CD4-positive, alpha-beta T cell (primary cell): Measurements from ENCODE around the gene BCL11B. TPM values are rescaled to one million over a fixed set of nuclear protein-coding genes. Genes with fewer than 3 reads are reported as not detected.

Source experiments
- ATAC-seq: fragments of 200-7000 bp; cut with Tn5 transposase; one replicate; pipeline ENCODE4 v1.10.0; 2022; ENCODE audit warnings: mild to moderate bottlenecking; ENCODE audit not compliant: poor library complexity
- CTCF ChIA-PET: fragments of 350-600 bp; sonication (Branson Sonifier 250); formaldehyde crosslinking; loops from one replicate; lab custom pipeline; 2021; ENCODE audit warnings: antibody characterized with exemption, inconsistent platforms; lab: Charles Lee
- POLR2A ChIA-PET: fragments of 350-600 bp; sonication (Branson Sonifier 250); formaldehyde crosslinking; loops from one replicate; lab custom pipeline; 2021; ENCODE audit warnings: antibody characterized with exemption, inconsistent platforms; lab: Charles Lee
- DNase-seq, 14 experiments: peaks; one replicate each; pipeline ENCODE4 v3.0.0-alpha.2; 2013 to 2020; ENCODE audit warnings: mixed read lengths in 2 of 14
- H3K27ac ChIP-seq, 2 donors: one replicate each; pipeline versions ENCODE4 v1.5.1 to v1.7.0; 2013; ENCODE audit warnings: low read length in 2 of 2, low read depth in 1 of 2, mild to moderate bottlenecking in 1 of 2
- H3K27me3 ChIP-seq, 2 experiments: 1 replicate in 1 of 2; 2 replicates in 1 of 2; pipeline versions ENCODE4 v1.6.1 to v1.7.0; 2013; ENCODE audit warnings: low read length in 2 of 2, control low read depth in 1 of 2, mild to moderate bottlenecking in 1 of 2, moderate library complexity in 1 of 2; ENCODE audit not compliant: insufficient read depth in 2 of 2, control insufficient read depth in 1 of 2
- H3K36me3 ChIP-seq: one replicate; pipeline ENCODE4 v1.6.1; 2013; ENCODE audit warnings: low read length, control low read depth; ENCODE audit not compliant: insufficient read depth
- H3K4me1 ChIP-seq: one replicate; pipeline ENCODE4 v1.6.1; 2013; ENCODE audit warnings: low read length, control low read depth; ENCODE audit not compliant: insufficient read depth
- H3K4me3 ChIP-seq: one replicate; pipeline ENCODE4 v1.5.1; 2013; ENCODE audit warnings: mild to moderate bottlenecking, low read length, moderate library complexity
- H3K9me3 ChIP-seq, 2 experiments: 1 replicate in 1 of 2; 2 replicates in 1 of 2; pipeline versions ENCODE4 v1.6.1 to v1.7.0; 2013; ENCODE audit warnings: low read length in 2 of 2, mild to moderate bottlenecking in 2 of 2, control low read depth in 1 of 2, moderate library complexity in 1 of 2; ENCODE audit not compliant: control insufficient read depth in 1 of 2, insufficient read depth in 1 of 2
- H3K27ac Mint-ChIP-seq: one replicate; pipeline ENCODE4 v1.8.0; 2020; ENCODE audit warnings: mixed read lengths
- H3K27me3 Mint-ChIP-seq: one replicate; pipeline ENCODE4 v1.8.0; 2021; ENCODE audit warnings: mixed read lengths
- H3K36me3 Mint-ChIP-seq: one replicate; pipeline ENCODE4 v1.8.0; 2021; ENCODE audit warnings: low read depth, mixed read lengths
- H3K4me1 Mint-ChIP-seq: one replicate; pipeline ENCODE4 v1.8.0; 2021; ENCODE audit warnings: low read depth, mixed read lengths
- H3K4me3 Mint-ChIP-seq: one replicate; pipeline ENCODE4 v1.8.0; 2020; ENCODE audit warnings: mild to moderate bottlenecking, mixed read lengths
- H3K9me3 Mint-ChIP-seq: one replicate; pipeline ENCODE4 v1.8.0; 2020; ENCODE audit warnings: mixed read lengths
- CTCF ChIP-seq: fragments of 200-600 bp; IDR thresholded peaks from one replicate; pipeline ENCODE4 v1.8.0; 2022; ENCODE audit warnings: antibody characterized with exemption, mild to moderate bottlenecking
- intact Hi-C, 2 experiments: fragments of 100-400 bp; cut with DNase I in 1 of 2; cut with micrococcal nuclease in 1 of 2; formaldehyde crosslinking; loops; one replicate each; pipeline versions ENCODE4 v1.15.1 to v1.9.0; 2023 to 2025; cut with DNase I, micrococcal nuclease
- total RNA-seq, 174 experiments: library from RNA in 2 of 174; stranded (reverse) in 2 of 174; gene quantifications; one replicate each; pipeline ENCODE4 v1.2.3 and lab custom pipeline; 2021 to 2026

The BCL11B gene
- total RNA-seq, 2 experiments from 2014 or later, result 244 to 254 TPM

- Mint-ChIP-seq H3K36me3 (peaks cover 90% of the 10 kb centered on the region), H3K4me1 (peaks cover 96% of the 10 kb centered on the region), H3K27ac (peak overlapping the region; percentile 95), H3K27me3 (no peaks in the 10 kb centered on the region), H3K4me3 (peak overlapping the region; percentile 94), H3K9me3 (no peaks in the 10 kb centered on the region)
- POLR2A ChIA-PET, result interaction anchor here (0.9 to 83.0 kb wide), 5 partner anchors 12 to 1254 kb away, joined by 3 to 4389 read pairs (median 6); partner anchors contain the start of gene BCL11B
- TF ChIP-seq CTCF, result no peak
- H3K4me3 ChIP-seq, result peak overlapping the region; percentile 43
- CTCF ChIA-PET, result interaction anchor here (0.5 to 14.7 kb wide), 15 partner anchors 11 to 1093 kb away, joined by 3 to 179 read pairs (median 5); partner anchors contain the start of gene BCL11B
- peak overlapping the region; percentile 95 to 97 for H3K27ac ChIP-seq
- intact Hi-C loops, result loop anchor here (2.0 to 5.0 kb wide), 3 partner anchors 35 to 39 kb away; no protein-coding TSS in a partner anchor
- no peak for ATAC-seq
- peaks cover 68% of the 10 kb centered on the region for H3K36me3 ChIP-seq
- no peaks in the 10 kb centered on the region for H3K9me3 ChIP-seq
- peak in 2 of 14 experiments; percentile 55 to 62 for DNase-seq
- H3K4me1 ChIP-seq, result peaks cover 100% of the 10 kb centered on the region
- no peaks in the 10 kb centered on the region for H3K27me3 ChIP-seq
Observed at GRCh38 chr14:99231161-99231849, 40.7 kb downstream of the BCL11B start.

GRCh38 chr14:99230208-99231151 is 41.5 kb downstream of the BCL11B start:
- no peaks in the 10 kb centered on the region for H3K9me3 ChIP-seq
- ATAC-seq, result peak; percentile 60
- H3K36me3 ChIP-seq, result peaks cover 76% of the 10 kb centered on the region
- H3K4me3 ChIP-seq, result peak overlapping the region; percentile 28
- peak; percentile 62 to 95 (median 80) for DNase-seq
- peaks cover 91% of the 10 kb centered on the region for H3K36me3 Mint-ChIP-seq
- peak overlapping the region; percentile 95 to 97 for H3K27ac ChIP-seq
- peaks cover 96% of the 10 kb centered on the region for H3K4me1 Mint-ChIP-seq
- H3K27me3 ChIP-seq, result no peaks in the 10 kb centered on the region
- peak; percentile 46 for TF ChIP-seq CTCF
- CTCF ChIA-PET, result interaction anchor here (0.5 to 14.7 kb wide), 17 partner anchors 10 to 1092 kb away, joined by 3 to 179 read pairs (median 4); partner anchors contain the start of gene BCL11B
- intact Hi-C loops, result loop anchor here (2.0 to 5.0 kb wide), 3 partner anchors 36 to 38 kb away; no protein-coding TSS in a partner anchor
- POLR2A ChIA-PET, result interaction anchor here (0.5 to 83.0 kb wide), 13 partner anchors 13 to 1545 kb away, joined by 3 to 4389 read pairs (median 3); partner anchors contain the start of gene BCL11B
- H3K27ac Mint-ChIP-seq, result peak overlapping the region; percentile 95
- peaks cover 100% of the 10 kb centered on the region for H3K4me1 ChIP-seq
- no peaks in the 10 kb centered on the region for H3K27me3 Mint-ChIP-seq
- peak overlapping the region; percentile 90 for H3K4me3 Mint-ChIP-seq
- H3K9me3 Mint-ChIP-seq, result no peaks in the 10 kb centered on the region
